ENCODE measurements around the gene NRCAM.

The NRCAM gene

DNA sequence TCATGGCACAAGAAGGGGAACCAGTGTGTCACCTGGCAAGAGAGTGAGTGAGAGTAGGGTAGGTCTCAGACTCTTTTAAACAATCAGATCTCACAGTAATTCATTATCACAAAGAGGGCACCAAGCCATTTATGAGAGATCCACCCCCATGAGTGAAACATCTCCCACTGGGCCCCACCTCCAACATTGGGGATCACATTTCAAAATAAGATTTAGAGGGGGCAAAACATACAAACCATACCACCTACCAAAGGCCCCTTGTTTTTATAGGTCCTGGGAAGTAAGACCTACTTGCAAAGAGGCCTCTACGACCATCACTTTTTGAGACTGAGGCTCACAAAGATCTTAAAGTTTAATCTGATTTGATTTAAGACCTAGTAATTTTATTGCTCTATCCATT is 134.9 kb downstream of the NRCAM start:
- no peak for FAIRE-seq
- DNase-seq (ENCODE audit: insufficient read length, low spot score) = no peak

DNA sequence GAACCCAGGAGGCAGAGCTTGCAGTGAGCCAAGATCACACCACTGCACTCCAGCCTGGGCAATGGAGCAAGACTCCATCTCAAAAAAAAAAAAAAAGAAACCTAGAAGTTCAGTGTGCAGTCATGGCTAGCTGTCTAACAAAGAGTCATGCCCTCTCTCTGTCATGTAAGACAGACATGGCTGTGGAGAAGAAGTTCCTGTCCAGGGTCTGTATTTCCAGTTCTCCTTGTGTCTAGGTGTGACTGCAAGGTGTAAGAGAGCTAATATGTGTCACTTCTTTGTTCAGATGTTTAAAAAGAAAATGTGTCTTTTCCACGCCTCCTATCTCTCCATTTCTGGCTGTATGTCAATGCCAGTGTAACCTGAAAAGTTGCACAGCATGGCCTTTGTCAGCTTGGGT is 139.5 kb downstream of the NRCAM start:
- DNase-seq (ENCODE audit: insufficient read length, low spot score) = no peak
- FAIRE-seq = no peak

DNA sequence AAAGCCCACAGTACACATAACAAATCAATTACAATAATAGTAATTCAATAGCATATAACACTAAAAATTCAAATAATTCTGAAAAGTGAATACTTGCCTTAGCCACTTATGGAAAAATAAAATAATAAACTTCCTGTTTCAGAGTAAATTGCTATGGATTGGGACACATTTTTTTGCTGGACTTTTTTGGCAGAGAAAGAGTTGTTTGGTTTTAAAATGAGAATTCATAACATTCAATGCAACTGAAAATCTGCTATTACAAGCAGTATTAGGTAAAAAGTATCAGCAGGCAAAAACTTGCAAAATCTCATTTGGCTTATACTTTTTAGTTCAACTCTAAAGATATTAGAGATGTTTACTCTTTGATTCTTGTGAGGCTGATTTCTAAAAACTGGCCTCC is 141.7 kb downstream of the NRCAM start:
- DNase-seq (ENCODE audit: insufficient read length, low spot score) = no peak
- no peak for FAIRE-seq

DNA sequence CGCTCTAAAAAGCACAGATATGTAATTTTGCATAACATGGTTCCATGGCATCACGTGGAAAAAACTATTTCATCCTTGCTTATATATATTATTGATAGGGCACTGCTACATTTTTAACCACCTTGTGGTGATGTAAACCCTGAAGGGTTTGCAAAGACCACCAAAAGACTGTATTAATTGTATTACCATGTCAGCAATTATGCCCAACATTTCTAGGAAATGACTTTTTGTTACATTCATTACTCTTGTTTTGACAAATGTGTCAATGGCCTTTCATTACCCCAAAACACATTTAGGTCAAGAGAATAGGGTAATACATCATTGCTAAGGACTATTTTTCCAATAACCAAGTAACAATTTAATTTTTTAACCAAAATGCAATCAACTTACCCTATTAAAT is 142.2 kb downstream of the NRCAM start:
- no peak for FAIRE-seq

DNA sequence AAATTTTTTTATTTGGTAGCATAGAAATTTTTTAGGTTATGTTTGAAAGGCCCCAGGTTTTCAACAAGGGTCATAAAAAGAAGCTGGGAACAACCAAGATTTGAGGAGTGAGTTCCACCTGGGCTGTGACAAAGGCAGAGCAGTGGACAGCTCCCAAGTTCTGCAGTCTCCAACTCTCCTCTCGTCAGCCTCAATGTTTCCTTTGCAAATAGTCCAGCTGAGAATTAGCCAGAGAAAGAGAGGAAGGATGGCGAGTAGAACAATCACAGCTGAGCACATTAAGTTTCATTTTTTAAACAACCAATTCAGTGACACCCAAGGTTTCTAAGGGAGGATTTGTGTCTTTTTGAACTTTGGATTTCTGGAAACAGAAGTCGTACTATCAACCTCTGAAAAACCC is 143.2 kb downstream of the NRCAM start:
- FAIRE-seq (no peak), DNase-seq (ENCODE audit: insufficient read length, low spot score) (no peak)

More for the DNA sequence above, 142.2 kb downstream of the NRCAM start:
- DNase-seq (ENCODE audit: insufficient read length, low spot score) = no peak

DNA sequence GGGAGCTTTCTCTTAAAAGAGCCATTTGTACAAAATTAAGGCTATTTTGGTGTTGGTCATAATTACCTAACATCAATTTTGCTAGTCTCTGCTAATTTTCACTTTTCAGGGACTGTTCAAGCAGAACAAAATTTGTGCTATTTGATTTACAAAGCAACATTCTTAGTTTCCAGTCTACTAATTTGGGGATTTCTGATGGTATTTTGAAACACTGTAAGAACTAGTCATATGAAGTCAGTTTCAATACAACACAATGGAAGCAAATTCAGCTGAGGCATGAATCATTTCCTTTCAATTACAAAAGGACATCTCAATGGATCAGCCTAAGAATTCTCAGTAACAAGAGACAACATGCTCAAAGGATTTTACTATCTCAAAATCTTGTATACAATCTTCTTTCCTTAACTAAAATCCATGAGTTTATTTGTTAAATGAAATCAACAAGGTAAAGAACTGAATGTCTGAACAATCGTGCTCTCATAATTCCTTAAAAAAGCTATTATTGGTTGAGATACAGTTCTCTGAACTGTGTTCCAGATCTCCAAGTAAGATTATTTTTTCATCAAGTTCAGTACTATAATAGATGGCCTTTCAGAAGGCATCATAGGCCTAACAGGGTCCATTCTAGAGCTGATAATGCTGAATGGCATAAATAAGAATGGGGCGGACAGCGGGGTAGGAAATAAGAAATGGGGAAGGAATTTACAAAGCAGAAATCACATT is 144.6 kb downstream of the NRCAM start:
- DNase-seq (ENCODE audit: insufficient read length, low spot score) (no peak), FAIRE-seq (no peak)

DNA sequence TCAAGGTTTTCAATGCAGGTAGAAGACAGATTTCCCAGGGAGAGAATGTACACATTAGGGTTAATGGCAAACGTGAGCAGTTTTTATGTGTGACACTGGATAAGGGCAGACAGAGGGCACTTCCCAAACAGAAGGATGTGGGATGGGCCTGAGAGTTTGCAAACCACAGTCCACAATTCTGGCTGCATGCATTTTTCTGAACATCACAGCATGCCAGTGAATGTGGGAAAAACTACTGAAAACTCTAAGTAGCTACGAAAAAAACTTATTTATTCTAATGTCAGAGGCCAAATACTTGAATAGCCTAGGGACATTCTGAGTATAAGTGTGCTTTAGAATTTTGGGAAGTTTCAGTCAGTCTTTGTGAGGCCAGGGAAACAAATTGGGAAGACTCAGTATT is 145.9 kb downstream of the NRCAM start:
- FAIRE-seq = no peak
- no peak for DNase-seq (ENCODE audit: insufficient read length, low spot score)

DNA sequence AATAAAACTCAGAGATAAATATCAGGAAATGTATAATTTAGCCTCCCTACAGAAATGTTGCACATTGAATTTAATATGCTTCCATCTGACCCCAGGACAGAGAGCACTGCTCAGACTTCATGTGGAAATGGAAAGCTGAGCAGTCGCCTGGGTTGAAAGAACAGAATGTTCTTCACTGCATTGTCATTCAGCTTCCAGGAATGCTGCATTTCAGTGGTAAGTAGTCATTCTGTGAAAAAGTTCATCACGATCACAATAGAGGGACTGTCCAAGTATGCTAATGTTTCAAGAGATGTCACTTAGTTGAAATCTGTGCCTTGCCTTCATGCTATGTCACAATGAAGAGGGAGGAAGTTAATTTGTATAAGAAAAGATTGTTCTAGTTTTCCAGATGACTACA is 147.3 kb downstream of the NRCAM start:
- FAIRE-seq = no peak

DNA sequence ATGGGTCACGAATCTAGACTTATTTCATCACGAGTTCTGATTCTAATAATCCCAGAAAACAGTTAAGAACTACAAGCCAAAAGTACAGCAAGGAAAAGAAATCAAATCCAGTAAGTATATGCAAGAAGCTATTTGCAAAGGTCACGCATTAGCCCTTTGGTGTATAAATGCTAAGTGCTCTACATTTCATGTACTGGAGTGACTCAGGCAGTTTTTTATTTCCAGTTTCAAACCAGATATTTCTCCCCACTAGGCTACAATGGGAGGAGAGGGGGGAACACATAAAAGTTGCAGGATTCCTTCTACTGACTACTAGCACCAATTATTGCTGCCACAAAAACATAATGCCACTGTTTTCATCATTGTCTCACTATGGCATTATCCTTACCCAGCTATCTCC is 148.0 kb downstream of the NRCAM start:
- DNase-seq (ENCODE audit: insufficient read length, low spot score) (no peak), FAIRE-seq (no peak)

More for the DNA sequence above, 147.3 kb downstream of the NRCAM start:
- DNase-seq (ENCODE audit: insufficient read length, low spot score) = no peak

DNA sequence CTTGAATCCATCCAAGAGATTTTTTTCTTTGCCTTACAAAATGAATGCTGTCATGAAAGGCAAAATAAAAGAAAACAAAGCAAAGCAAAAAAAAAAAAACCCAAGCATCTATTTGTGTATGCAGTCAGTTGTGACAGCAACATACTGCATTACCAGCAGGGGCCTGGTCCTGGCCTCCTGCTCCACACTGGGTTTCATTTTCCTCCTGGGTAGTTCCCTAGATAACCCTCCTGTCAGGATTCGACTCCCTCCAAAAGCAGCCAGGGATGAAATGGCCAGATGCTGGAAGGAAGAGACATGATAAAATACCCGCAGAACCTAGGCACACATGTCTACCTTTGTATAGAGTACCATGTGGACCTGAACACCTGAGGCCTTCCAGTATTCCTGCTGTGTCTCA is 148.6 kb downstream of the NRCAM start:
- DNase-seq (ENCODE audit: insufficient read length, low spot score) = no peak

DNA sequence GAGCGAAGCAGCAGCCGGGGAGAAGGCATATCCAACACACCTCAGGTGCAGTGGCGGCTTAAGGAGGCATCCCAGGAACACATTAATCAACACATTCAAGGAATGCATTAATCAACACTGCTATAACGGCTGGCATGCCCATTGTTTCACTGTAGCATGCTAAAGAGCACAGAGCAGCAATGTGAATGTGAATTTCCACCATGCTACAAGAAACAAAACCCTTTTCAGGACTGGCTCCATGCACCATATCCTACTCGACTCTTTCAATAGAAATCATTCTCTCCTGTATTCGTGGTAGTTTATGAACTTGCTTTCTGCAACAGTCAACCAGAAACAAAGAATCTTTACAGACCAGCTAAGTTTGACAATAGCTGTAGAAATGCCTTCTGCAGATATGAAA is 149.0 kb downstream of the NRCAM start:
- FAIRE-seq (no peak), DNase-seq (ENCODE audit: insufficient read length, low spot score) (no peak)

More for the DNA sequence above, 148.6 kb downstream of the NRCAM start:
- FAIRE-seq = no peak

DNA sequence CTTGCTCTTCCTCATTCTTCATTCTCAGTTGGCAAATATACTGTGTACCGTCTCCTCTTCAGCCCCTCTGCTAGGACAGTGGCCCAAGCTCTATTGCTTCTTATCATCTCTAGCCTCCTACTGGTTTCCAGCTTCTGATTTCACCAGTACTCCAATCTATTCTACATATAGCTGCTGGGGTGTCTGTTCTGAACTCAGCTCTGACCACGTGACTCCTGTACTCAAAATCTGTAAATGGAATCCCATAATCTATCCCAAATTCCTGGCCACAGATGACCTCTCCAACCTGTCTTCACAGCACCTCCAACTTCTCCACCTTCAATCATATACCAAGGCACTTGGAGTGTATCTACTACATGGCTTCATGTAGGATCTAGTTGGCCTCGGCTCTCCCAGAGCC is 152.9 kb downstream of the NRCAM start:
- FAIRE-seq (no peak), DNase-seq (ENCODE audit: insufficient read length, low spot score) (no peak)

DNA sequence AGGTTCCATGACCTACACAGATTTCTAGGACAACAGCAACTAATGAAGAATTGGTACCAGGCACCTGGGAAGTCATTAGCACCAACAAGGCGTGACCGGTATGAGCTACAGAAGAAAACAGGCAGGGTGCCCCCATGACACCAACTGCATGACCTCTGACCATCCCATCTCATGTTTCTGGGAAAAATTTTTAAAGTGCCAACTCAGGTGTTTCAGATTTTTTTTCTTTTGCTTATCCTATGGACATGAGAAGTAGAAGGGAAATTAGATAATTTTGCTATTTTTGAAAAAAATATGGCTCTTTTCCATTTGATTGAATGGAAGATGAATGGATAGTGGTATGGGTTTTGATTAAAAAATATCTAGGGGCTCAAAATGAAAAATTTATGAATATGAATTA is 154.8 kb downstream of the NRCAM start:
- FAIRE-seq (no peak), DNase-seq (ENCODE audit: insufficient read length, low spot score) (no peak)

DNA sequence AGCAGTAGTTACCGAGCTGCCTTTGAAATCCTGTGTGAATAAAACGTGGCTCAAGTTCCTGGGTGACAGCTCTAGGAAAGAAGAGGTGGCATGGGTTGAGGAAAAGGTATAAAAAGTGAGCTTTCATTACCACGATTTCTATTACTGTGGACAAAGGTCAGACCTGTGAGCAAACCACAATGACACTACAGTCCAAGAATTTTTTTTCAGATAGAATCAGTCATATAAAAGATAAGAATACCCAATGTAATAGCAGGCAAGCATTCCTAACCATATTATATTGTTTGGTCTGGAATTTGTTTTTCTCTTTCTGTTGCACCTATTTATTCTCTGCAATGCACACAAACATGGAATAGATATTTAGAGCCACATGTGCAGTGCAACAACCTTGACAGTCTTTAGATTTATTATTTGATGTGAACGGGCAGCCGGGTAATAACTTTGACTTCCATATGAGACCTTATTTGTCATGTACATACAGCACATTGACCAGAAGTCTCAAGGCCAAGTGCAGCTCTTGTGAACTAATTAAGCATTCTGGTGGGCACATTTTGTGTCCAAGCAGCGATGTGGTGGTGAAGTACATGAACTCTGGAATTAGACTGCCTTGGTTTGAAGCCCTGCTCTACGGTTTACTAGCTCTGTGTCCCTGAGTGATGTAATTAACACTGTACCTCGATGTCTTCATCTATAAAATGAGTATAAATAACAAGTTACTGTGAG is 156.8 kb downstream of the NRCAM start:
- DNase-seq (ENCODE audit: insufficient read length, low spot score) = no peak

DNA sequence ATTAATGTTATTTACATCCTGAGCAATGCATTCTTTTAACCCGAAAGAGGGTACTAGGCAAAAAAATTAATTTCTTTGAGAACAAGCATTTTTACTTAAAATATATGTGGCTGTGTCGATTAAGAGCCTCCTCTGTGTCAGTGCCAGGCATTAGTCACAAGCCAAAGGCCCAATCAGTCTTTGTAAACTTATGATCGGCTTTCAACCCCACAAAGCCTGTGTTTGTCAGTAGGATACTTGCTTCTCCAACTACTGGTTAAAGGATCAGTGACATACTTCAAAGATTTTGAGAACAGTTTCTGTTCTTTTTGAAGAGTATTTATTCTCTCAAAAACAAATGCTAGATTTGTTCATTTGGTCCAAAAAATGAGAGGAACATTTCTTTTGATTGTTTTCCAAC is 159.3 kb downstream of the NRCAM start:
- FAIRE-seq (no peak), DNase-seq (ENCODE audit: insufficient read length, low spot score) (no peak)

More for the DNA sequence above, 156.8 kb downstream of the NRCAM start:
- FAIRE-seq = no peak

DNA sequence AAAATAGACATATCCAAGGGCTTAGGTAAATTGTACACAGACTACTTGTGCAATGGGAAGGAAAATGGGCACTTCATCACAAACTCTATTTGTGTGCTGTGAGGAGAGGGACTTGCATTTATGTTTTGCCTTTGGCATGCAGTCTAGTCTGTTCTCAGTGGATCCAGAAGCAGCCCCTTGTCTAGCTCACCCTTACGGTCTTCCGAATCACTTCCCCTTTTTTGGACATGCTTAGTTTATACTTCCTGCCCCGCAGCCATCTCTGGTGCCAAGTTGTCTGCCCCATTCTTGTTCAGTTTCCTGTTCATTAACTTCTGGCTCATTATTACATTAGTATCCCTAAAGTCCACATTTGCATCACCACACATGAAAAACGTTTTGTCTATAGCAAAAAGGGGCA is 161.6 kb downstream of the NRCAM start:
- no peak for FAIRE-seq
- no peak for DNase-seq (ENCODE audit: insufficient read length, low spot score)

DNA sequence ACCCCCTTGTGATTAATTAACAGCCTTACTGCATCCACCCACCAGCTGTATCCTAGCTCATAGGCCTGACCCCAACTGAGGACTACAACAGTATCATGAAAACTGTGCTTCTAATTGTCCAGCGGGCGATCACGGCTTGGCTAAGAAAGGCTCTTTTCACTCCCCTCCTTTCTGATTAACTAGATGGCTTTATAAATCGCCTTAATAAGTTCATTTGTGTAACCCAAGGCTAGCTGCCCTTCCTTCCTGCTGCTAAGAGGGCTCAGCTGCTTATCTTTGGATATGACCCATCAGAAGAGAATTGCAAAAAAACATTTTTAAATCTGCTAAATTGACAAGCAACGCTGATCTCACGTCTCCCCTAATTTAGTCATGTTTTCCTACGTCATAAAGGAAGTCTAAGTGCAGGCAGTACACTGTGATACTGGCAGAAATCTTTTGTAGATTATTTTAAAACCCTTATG is 163.1 kb downstream of the NRCAM start:
- FAIRE-seq (no peak), DNase-seq (ENCODE audit: insufficient read length, low spot score) (no peak)

DNA sequence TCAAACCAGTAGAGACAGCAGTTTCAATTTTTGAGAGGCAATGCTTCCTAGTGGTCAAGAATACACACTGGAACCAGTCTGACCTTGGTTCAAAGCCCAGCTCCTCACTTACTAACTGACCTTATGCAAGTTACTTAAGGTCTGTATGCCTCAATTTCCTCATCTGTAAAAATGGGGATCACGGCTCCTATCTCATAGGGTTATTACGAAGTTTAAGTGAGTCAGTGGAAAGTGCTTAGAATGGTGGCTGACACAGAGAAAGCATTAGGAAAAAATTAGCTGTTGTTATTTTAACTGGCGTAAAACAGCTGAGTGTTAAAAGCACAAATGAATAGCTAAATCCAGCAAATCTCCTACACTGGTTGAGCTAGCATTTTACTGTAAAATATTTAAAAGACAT is 163.7 kb downstream of the NRCAM start:
- FAIRE-seq (no peak), DNase-seq (ENCODE audit: insufficient read length, low spot score) (no peak)

DNA sequence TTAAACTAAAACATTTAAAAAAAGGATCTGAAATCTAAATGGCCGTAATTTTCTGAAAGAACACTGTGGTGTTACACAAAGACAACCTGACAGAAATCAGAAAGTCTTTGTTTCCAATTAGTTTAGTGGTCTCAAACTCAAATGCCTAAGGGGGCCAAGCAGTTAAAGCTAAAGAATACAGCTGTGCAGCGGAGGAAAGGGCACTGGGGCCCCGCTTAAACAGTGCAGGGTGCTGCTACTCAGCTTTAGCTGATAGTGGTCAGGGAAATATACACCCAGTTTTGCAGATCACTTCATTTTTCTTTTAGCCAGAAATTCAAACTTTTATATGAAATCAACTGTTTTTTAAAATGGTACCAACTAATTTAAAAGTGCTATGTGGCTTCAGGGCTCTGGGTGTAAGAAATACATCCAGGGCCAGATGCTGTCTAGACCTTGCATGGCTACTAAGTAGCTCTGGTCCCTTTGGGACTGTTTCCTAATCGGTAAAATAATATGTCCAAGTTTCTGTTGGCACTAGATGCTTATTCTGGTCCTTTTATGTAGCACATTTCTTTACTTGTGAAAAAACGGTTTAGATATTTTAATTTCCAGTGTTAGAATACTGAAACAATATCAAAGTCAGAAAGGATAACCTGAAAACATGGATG is 164.3 kb downstream of the NRCAM start:
- no peak for DNase-seq (ENCODE audit: insufficient read length, low spot score)
- no peak for FAIRE-seq

DNA sequence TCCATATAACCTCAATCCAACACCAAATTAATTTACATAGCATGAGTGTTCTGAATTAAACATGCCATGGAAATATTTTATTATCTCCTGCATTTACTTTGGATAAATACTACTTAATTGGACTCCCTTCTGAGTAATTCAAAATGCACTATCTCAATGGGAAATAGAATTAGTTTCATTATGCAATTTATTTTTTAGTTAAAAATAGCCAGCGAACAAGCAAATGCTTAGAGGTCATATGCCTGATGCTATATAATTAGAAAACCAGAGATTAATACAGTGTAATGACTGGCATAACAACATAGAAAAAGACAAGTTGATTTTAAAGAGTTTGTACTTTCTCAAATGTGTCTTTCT is 165.1 kb downstream of the NRCAM start:
- FAIRE-seq (no peak), DNase-seq (ENCODE audit: insufficient read length, low spot score) (no peak)

DNA sequence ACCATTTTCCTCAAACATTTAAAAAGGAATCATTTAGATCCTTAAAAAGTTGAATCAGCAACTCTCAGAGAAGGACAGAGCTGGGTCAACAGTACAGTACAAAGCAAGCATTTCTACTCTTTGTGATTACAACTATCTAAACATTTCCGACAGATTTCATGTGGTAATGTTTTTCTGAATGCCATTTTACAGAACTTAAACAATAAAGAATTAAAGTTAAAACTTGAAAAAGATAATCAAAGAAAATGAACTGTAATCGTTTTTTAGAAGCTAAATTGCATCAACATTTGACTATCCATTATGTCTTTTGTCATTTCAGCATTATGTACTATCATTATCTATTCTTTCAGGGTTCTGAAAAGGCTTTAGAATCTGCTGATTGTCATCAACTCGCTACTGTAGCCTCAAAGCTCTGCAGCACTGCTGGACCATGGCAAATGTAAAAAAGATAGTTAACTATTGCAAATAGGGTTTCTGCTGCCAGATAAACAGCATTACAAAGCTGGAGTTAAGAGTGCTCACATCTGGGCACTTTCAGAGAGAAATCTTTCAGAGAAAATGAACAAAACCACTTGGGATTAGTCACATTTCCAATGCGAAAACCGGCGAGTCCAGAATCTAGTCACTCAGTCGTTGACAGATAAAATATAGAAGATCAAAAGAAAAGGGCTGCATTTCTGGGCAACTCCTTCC is 165.6 kb downstream of the NRCAM start:
- DNase-seq (ENCODE audit: insufficient read length, low spot score) (no peak), FAIRE-seq (no peak)

All from HTR-8/SVneo (cell line).